Measurements from ENCODE around the gene LRWD1. TPM values are rescaled to one million over a fixed set of nuclear protein-coding genes. Genes with fewer than 3 reads are reported as not detected.
A peak's percentile ranks its signal among the peaks of the same experiment; 100 is the strongest.
"Not testable (repeated sequence)": the region's sequence is repeated elsewhere in the genome, so short reads cannot be mapped to it uniquely, and the experiment has no call there.

Gene LRWD1
- total RNA-seq, 1 experiment from 2014 or later: 55.8 TPM

DNA sequence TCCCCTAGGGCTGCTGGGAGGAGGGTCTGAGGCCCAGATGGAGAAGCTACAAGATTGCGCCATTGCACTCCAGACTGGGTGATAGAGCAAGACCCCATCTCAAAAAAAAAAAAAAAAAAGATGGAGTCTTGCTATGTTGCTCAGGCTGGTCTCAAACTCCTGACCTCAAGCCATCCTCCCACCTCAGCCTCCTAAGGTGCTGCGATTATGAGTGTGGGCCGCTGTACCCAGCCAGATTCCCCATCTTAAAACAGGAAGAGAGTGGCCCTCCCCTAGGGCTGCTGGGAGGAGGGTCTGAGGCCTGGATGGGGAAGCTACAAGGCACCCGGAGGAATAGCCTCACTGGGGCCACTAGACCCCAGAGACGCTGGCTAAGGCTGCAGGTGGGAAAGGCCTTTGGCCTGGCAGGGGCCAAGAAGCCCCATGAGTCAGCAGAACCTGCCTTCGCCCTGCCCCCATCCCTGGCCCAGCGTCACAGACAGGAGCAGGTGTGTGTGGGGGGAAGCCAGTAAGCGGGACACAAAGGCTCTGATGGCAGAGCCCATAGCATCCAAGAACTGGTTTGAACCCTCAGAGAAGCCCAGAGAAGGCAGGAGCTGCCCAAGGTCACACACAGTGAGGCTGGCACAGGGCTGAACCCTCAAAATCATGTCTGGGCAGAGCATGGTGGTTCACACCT, 42.8 kb downstream of the LRWD1 start:
- BruUV-seq (replicated peaks); in situ Hi-C loops (cut with HindIII; ENCODE audit: low pct_unique_long_range_greater_than_20kb, low sequenced_read_pairs): not testable (repeated sequence)

DNA sequence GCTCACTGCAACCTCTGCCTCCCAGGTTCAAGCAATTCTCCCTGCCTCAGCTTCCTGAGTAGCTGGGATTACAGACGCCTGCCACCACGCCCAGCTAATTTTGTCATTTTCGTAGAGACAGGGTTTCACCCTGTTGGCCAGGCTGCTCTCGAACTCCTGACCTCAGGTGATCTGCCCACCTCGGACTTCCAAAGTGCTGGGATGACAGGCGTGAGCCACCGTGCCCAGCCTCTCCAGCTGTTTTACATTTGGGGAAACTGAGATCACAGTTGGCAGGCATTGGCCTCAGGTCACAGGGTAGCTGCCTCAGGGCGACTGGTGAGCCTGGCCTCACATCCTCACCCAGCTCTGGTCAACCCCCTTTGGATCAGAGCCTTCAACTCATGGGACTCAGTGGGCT, 45.8 kb downstream of the LRWD1 start:
- H3K27ac ChIP-seq (ENCODE audit: low read length); POLR2A ChIA-PET; intact Hi-C loops (cut with micrococcal nuclease; ENCODE audit: unreplicated experiment); ATAC-seq; BruUV-seq (replicated peaks); in situ Hi-C loops (cut with HindIII; ENCODE audit: low pct_unique_long_range_greater_than_20kb, low sequenced_read_pairs); DNase-seq (ENCODE audit: low read depth, low spot score); H3K27me3 ChIP-seq (ENCODE audit: control insufficient read depth, insufficient read depth, low read length); H3K9me3 ChIP-seq (ENCODE audit: control insufficient read depth, insufficient read depth, low read depth, low read length); H3K4me1 ChIP-seq (ENCODE audit: control insufficient read depth, insufficient read depth, low read length); H3K4me3 ChIP-seq (ENCODE audit: low read depth in 2 of 2, low read length in 2 of 2); CTCF ChIA-PET; H3K36me3 ChIP-seq (ENCODE audit: control insufficient read depth, insufficient read depth, low read length): not testable (repeated sequence)

More for the DNA sequence above, 42.8 kb downstream of the LRWD1 start:
- H3K27ac ChIP-seq (ENCODE audit: low read length); ATAC-seq; DNase-seq (ENCODE audit: low read depth, low spot score); intact Hi-C loops (cut with micrococcal nuclease; ENCODE audit: unreplicated experiment); H3K27me3 ChIP-seq (ENCODE audit: control insufficient read depth, insufficient read depth, low read length); H3K4me1 ChIP-seq (ENCODE audit: control insufficient read depth, insufficient read depth, low read length); H3K4me3 ChIP-seq (ENCODE audit: low read depth in 2 of 2, low read length in 2 of 2); CTCF ChIA-PET; POLR2A ChIA-PET; H3K9me3 ChIP-seq (ENCODE audit: control insufficient read depth, insufficient read depth, low read depth, low read length); H3K36me3 ChIP-seq (ENCODE audit: control insufficient read depth, insufficient read depth, low read length): not testable (repeated sequence)

DNA sequence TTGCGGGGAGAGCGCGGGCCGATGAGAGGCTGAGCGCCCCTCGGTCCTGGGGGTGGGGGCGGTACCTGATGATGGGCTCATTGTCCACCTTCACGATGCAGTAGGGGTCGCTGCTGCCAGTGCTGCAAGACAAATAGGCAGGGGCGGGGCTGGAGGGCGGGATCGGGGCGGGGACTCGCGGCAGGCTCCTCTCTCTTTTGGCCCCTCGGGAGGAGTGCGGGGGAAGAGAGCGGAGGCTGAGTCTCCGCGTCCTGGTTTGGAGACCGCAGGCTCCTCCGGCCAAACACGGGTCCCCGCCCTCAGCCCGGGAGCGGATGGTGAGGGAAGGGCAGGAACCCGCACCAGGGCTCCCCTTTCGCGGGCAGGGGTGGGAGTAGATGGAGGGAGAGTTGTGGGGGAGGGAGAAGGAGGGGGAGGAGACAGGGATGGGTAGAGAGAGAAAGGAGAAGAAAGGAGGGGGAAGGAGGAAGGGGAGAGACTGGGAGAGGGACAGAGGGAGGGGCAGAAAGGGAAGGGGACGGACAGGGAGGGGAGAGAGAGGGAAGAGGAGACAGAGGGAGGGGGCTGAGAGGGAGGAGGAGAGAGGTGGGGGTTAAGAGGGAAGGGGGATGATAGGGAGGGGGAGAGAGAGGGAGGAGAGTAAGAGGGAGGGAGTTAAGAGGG, 47.2 kb downstream of the LRWD1 start:
- H3K9me3 ChIP-seq (ENCODE audit: control insufficient read depth, insufficient read depth, low read depth, low read length); intact Hi-C loops (cut with micrococcal nuclease; ENCODE audit: unreplicated experiment); DNase-seq (ENCODE audit: low read depth, low spot score); in situ Hi-C loops (cut with HindIII; ENCODE audit: low pct_unique_long_range_greater_than_20kb, low sequenced_read_pairs); BruUV-seq (replicated peaks); H3K4me3 ChIP-seq (ENCODE audit: low read depth in 2 of 2, low read length in 2 of 2); H3K4me1 ChIP-seq (ENCODE audit: control insufficient read depth, insufficient read depth, low read length); POLR2A ChIA-PET; H3K36me3 ChIP-seq (ENCODE audit: control insufficient read depth, insufficient read depth, low read length); H3K27me3 ChIP-seq (ENCODE audit: control insufficient read depth, insufficient read depth, low read length); CTCF ChIA-PET; H3K27ac ChIP-seq (ENCODE audit: low read length): not testable (repeated sequence)
- peak; percentile 68 for ATAC-seq

DNA sequence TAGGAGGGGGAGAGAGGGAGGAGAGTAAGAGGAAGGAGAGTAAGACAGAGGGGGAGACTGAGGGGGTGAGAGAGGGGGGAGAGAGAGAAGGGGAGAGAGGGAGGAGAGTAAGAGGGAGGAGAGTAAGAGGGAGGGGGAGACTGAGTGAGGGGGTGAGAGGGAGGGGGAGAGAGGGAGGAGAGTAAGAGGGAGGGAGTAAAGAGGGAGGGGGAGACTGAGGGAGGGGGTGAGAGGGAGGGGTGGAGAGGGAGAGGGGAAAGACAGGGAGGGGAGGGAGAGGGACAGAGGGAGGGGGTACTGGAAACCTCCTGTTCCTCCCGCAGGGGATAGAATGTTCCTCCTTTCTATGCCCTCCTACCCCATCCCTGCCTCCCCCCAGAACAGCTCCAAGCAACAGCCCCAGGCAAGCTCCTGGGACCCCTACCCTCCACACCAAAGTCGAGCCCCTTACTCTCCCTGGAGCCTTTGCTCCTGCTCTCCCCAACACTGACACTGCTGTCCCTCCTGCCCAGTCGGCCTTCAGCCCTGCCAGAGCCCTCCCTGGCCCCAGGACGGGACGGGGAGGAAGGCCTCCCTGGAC, 47.9 kb downstream of the LRWD1 start:
- POLR2A ChIA-PET; ATAC-seq; H3K4me3 ChIP-seq (ENCODE audit: low read depth in 2 of 2, low read length in 2 of 2); in situ Hi-C loops (cut with HindIII; ENCODE audit: low pct_unique_long_range_greater_than_20kb, low sequenced_read_pairs); DNase-seq (ENCODE audit: low read depth, low spot score); CTCF ChIA-PET; H3K27ac ChIP-seq (ENCODE audit: low read length); intact Hi-C loops (cut with micrococcal nuclease; ENCODE audit: unreplicated experiment); H3K27me3 ChIP-seq (ENCODE audit: control insufficient read depth, insufficient read depth, low read length); H3K4me1 ChIP-seq (ENCODE audit: control insufficient read depth, insufficient read depth, low read length); H3K9me3 ChIP-seq (ENCODE audit: control insufficient read depth, insufficient read depth, low read depth, low read length); H3K36me3 ChIP-seq (ENCODE audit: control insufficient read depth, insufficient read depth, low read length); BruUV-seq (replicated peaks): not testable (repeated sequence)

DNA sequence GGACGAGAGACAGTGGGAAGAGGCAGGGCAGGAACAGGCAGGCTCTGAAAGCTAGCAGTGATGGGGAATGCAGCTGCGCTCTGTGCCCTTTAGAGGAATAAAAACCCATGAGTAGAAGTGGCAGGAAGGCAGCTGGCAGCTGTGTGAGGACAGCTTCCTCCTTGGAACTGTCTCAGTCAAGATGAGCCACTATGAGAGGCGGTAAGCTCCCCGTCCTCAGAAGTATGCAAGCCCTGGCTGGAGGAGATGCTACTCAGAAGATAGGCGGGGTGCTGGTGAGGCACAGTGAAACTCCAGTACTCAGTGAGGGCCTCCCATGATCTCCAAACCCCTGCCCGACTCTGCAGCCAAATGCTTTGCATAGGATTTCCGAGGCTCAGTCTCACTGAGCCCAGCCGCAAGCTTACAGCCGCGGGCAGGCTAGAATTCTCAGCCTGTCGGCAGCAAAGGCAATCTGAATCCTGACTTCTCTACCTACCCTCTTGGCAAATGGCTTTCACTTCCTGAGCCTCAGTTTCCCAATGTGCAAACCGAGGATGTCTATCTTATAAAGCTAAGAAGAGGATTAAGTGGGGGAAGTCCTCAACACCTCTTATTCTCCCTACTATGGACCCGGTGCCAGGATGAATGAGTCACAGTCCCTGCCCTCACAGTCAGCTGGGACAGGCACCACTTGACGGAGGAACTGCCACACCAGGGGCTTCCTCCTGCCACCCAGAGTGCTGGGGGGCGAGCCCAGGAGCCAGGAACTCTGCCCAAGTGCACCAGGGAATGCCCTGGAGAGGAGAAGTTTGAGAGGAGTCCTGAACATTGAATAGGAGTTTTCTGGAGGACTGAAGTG, 50.3 kb downstream of the LRWD1 start:
- H3K4me3 ChIP-seq (ENCODE audit: low read depth in 2 of 2, low read length in 2 of 2); POLR2A ChIA-PET: not testable (repeated sequence)

DNA sequence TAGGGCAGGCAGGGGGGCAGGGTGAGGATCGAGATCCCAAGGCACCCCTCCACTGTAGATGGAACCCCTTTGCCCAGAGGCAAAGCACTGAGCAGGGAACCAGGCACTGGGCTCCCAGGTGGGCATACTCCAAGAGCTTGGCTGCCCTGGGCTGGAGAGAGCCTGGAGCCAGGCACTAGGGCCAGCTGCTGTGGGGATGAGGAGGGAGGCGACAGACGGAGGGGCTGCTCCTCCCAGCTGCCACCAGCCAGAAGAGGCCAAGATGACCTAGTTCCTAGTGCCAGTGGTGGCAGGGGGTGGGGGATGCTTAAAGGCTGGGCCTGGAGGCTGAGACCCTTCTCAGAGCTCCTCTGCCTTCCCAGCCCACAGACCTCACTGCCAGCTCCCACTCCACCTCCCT, 51.1 kb downstream of the LRWD1 start:
- in situ Hi-C loops (cut with HindIII; ENCODE audit: low pct_unique_long_range_greater_than_20kb, low sequenced_read_pairs); H3K27me3 ChIP-seq (ENCODE audit: control insufficient read depth, insufficient read depth, low read length); BruUV-seq (replicated peaks); H3K27ac ChIP-seq (ENCODE audit: low read length); CTCF ChIA-PET; H3K36me3 ChIP-seq (ENCODE audit: control insufficient read depth, insufficient read depth, low read length); H3K9me3 ChIP-seq (ENCODE audit: control insufficient read depth, insufficient read depth, low read depth, low read length); POLR2A ChIA-PET; H3K4me3 ChIP-seq (ENCODE audit: low read depth in 2 of 2, low read length in 2 of 2); DNase-seq (ENCODE audit: low read depth, low spot score); H3K4me1 ChIP-seq (ENCODE audit: control insufficient read depth, insufficient read depth, low read length); intact Hi-C loops (cut with micrococcal nuclease; ENCODE audit: unreplicated experiment): not testable (repeated sequence)
- peak; percentile 46 for ATAC-seq

More for the DNA sequence above, 50.3 kb downstream of the LRWD1 start:
- H3K36me3 ChIP-seq (ENCODE audit: control insufficient read depth, insufficient read depth, low read length); H3K9me3 ChIP-seq (ENCODE audit: control insufficient read depth, insufficient read depth, low read depth, low read length); DNase-seq (ENCODE audit: low read depth, low spot score); H3K4me1 ChIP-seq (ENCODE audit: control insufficient read depth, insufficient read depth, low read length); intact Hi-C loops (cut with micrococcal nuclease; ENCODE audit: unreplicated experiment); H3K27ac ChIP-seq (ENCODE audit: low read length); CTCF ChIA-PET; in situ Hi-C loops (cut with HindIII; ENCODE audit: low pct_unique_long_range_greater_than_20kb, low sequenced_read_pairs); H3K27me3 ChIP-seq (ENCODE audit: control insufficient read depth, insufficient read depth, low read length); BruUV-seq (replicated peaks): not testable (repeated sequence)
- ATAC-seq: peak; percentile 37

DNA sequence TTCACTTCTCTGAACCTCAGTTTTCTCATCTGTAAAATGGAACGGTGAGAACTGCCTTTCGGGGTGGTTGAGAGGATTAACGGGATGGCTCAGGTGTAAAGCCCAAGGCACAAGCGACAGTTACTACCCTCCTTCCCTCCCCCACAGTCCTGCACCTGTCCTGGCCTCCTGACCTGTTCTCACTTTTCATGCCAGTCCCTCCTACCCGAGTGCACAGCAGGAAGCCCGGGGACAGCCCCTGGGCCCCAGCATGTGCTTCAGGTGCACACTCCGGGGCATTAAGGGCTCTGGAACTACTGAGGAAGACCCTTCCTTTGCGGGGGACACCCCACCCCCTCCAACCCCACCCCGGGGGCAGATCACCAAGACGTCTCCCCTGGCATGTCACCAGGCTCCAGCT, 52.2 kb downstream of the LRWD1 start:
- H3K36me3 ChIP-seq (ENCODE audit: control insufficient read depth, insufficient read depth, low read length); BruUV-seq (replicated peaks); POLR2A ChIA-PET; intact Hi-C loops (cut with micrococcal nuclease; ENCODE audit: unreplicated experiment); DNase-seq (ENCODE audit: low read depth, low spot score); H3K4me1 ChIP-seq (ENCODE audit: control insufficient read depth, insufficient read depth, low read length); H3K27ac ChIP-seq (ENCODE audit: low read length); in situ Hi-C loops (cut with HindIII; ENCODE audit: low pct_unique_long_range_greater_than_20kb, low sequenced_read_pairs); H3K4me3 ChIP-seq (ENCODE audit: low read depth in 2 of 2, low read length in 2 of 2); H3K9me3 ChIP-seq (ENCODE audit: control insufficient read depth, insufficient read depth, low read depth, low read length); H3K27me3 ChIP-seq (ENCODE audit: control insufficient read depth, insufficient read depth, low read length); ATAC-seq; CTCF ChIA-PET: not testable (repeated sequence)
